Breast epithelium (tissue), 4 donors: ENCODE results near the gene SYNPO. TPM values are rescaled to one million over a fixed set of nuclear protein-coding genes. Genes with fewer than 3 reads are reported as not detected.

ENCODE experiments used
- DNase-seq, 2 donors: peaks; one replicate each; pipeline ENCODE4 v3.0.0-alpha.2; 2019; ENCODE audit warnings: low spot score in 2 of 2
- H3K27ac ChIP-seq, 2 donors: fragments of 200-600 bp; sonication (generic) in 1 of 2; one replicate each; pipeline ENCODE4 v1.5.1; 2016 to 2019; ENCODE audit warnings: mild to moderate bottlenecking in 1 of 2
- H3K27me3 ChIP-seq, 2 donors: fragments of 200-600 bp; sonication (generic) in 1 of 2; one replicate each; pipeline versions ENCODE4 v1.5.1 to v1.6.0; 2017 to 2019; ENCODE audit warnings: control low read depth in 1 of 2, mild to moderate bottlenecking in 1 of 2
- H3K36me3 ChIP-seq: fragments of 200-600 bp; one replicate; pipeline ENCODE4 v1.5.1; 2019
- H3K4me1 ChIP-seq, 2 donors: fragments of 200-600 bp; sonication (generic); one replicate each; pipeline ENCODE4 v1.5.1; 2016 to 2019; ENCODE audit warnings: control low read depth in 1 of 2
- H3K4me3 ChIP-seq, 3 donors: fragments of 200-600 bp; sonication (generic); 1 replicate in 2 of 3; 2 replicates in 1 of 3; pipeline ENCODE4 v1.5.1; 2016 to 2019; ENCODE audit warnings: mild to moderate bottlenecking in 3 of 3, moderate library complexity in 2 of 3
- H3K9me3 ChIP-seq, 2 donors: fragments of 200-600 bp; sonication (generic) in 1 of 2; one replicate each; pipeline ENCODE4 v1.5.1; 2016 to 2019; ENCODE audit warnings: control low read depth in 1 of 2
- POLR2A ChIP-seq: fragments of 450-650 bp; IDR thresholded peaks from one replicate; pipeline ENCODE4 v1.6.1; 2016; ENCODE audit warnings: antibody characterized with exemption, mild to moderate bottlenecking, moderate library complexity
- POLR2AphosphoS5 ChIP-seq, 3 donors: sonication (generic); formaldehyde crosslinking; IDR thresholded peaks; one replicate each; pipeline ENCODE4 v1.6.1; 2017; ENCODE audit warnings: antibody characterized with exemption in 3 of 3
- intact Hi-C: fragments of 100-400 bp; cut with DNase I; formaldehyde crosslinking; loops from one replicate; pipeline ENCODE4 v1.15.1; 2023; ENCODE audit warnings: low total_unique reads
- total RNA-seq, 3 donors: library from RNA; depleted of rRNA; stranded (reverse); fragments of >200 nt; gene quantifications; one replicate each; pipeline ENCODE4 v1.1.0, GENCODE V29; 2016
- TF ChIP-seq, protein P1 (sequence below), 3 donors: fragments of 450-650 bp; IDR thresholded peaks; one replicate each; pipeline ENCODE4 v1.5.1; 2016 to 2017; ENCODE audit warnings: antibody characterized with exemption in 3 of 3, mild to moderate bottlenecking in 3 of 3, moderate library complexity in 3 of 3

The SYNPO gene
- total RNA-seq, 3 donors from 2014 or later, result 6.3 to 22.4 (median 15.4) TPM

DNA sequence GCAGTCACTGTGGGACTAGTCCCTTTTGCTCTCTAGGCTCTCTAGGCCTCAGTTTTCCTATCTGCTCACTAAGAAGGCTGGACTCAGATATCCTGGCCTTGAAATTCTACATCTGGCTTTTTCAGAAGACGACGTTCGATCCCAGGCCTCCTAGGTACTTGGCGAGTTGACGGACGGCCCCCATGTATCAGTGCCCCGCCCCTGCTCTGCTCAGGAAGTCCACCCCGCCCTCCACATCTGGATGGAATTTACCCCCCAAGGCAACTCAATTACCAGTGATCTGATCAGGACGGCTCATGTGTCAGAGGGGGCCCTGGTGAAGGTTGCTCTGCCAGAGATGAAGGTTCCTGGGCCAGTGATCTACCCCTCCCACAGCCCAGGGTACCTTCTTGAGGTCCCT lies 44.1 kb upstream of the SYNPO start:
- DNase-seq, result no peak
- H3K27ac ChIP-seq, result peak overlapping the region in 1 of 2 donors; percentile 4
- TF ChIP-seq POLR2AphosphoS5 (IDR thresholded peaks at IDR 0.05) (no peak), POLR2A (no peak)
- TF ChIP-seq, protein P1, sequence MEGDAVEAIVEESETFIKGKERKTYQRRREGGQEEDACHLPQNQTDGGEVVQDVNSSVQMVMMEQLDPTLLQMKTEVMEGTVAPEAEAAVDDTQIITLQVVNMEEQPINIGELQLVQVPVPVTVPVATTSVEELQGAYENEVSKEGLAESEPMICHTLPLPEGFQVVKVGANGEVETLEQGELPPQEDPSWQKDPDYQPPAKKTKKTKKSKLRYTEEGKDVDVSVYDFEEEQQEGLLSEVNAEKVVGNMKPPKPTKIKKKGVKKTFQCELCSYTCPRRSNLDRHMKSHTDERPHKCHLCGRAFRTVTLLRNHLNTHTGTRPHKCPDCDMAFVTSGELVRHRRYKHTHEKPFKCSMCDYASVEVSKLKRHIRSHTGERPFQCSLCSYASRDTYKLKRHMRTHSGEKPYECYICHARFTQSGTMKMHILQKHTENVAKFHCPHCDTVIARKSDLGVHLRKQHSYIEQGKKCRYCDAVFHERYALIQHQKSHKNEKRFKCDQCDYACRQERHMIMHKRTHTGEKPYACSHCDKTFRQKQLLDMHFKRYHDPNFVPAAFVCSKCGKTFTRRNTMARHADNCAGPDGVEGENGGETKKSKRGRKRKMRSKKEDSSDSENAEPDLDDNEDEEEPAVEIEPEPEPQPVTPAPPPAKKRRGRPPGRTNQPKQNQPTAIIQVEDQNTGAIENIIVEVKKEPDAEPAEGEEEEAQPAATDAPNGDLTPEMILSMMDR (IDR thresholded peaks at IDR 0.05), result no peak
- no peak overlapping the region for H3K4me3 ChIP-seq
- peaks cover 5 to 6% of the 10 kb centered on the region in 2 donors for H3K4me1 ChIP-seq
- intact Hi-C loops, result loop anchor here (2.0 to 10.0 kb wide), 2 partner anchors 58 to 74 kb away; no protein-coding TSS in a partner anchor
- no peaks in the 10 kb centered on the region for H3K27me3 ChIP-seq
- no peaks in the 10 kb centered on the region for H3K9me3 ChIP-seq
- H3K36me3 ChIP-seq, result no peaks in the 10 kb centered on the region

DNA sequence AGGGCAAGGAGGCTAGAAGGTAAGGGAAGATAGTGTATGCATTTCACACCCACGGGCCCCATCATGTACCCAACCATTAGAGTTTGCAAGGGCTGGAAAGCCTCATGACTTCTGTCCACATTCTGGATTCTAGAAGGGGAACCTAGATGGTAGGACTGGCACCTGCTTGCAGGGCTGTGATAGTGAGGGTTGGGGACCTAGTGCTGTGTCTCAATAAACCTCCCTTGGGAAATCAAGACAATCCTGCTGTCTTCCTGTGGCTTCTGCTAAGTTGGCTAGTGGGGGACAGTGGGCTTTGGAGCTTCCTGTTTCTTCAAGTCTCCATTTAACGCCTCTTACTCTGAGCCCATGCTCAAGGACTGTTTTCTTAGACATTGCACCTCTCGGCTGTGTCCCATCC lies 43.6 kb upstream of the SYNPO start:
- H3K9me3 ChIP-seq, result no peaks in the 10 kb centered on the region
- intact Hi-C loops, result loop anchor here (2.0 to 10.0 kb wide), 2 partner anchors 58 to 74 kb away; no protein-coding TSS in a partner anchor
- no peaks in the 10 kb centered on the region for H3K27me3 ChIP-seq
- H3K4me1 ChIP-seq, result peaks cover 4 to 5% of the 10 kb centered on the region in 2 donors
- no peak for DNase-seq
- peak overlapping the region in 1 of 2 donors; percentile 4 for H3K27ac ChIP-seq
- no peaks in the 10 kb centered on the region for H3K36me3 ChIP-seq
- no peak overlapping the region for H3K4me3 ChIP-seq
- no peak for TF ChIP-seq POLR2A
- no peak for TF ChIP-seq POLR2AphosphoS5 (IDR thresholded peaks at IDR 0.05)
- TF ChIP-seq, protein P1 (IDR thresholded peaks at IDR 0.05), result no peak

DNA sequence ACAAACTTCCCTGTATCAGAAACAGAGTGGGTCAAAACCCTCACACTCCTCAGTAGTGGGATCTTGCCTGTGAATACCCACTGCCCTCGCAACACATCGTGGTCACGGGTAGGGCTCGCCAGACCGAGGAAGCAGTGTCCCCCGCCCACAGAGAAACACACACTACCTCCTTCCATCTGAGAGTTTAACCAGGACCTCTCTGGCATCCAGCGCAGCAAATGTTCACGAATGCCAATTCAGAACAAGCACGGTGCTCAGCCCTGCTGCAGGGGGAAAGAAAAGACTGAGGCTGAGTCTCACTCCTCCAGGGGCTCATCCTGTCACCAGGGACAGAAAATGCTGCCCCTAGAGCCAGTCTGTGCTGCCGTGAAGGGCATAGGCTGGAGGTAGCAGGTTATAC lies 42.5 kb upstream of the SYNPO start:
- Histone ChIP-seq H3K4me1 (peaks cover 4 to 9% of the 10 kb centered on the region in 2 donors), H3K36me3 (no peaks in the 10 kb centered on the region), H3K27me3 (no peaks in the 10 kb centered on the region), H3K27ac (peak overlapping the region; percentile 1 to 66), H3K4me3 (no peak overlapping the region), H3K9me3 (no peaks in the 10 kb centered on the region)
- intact Hi-C loops, result loop anchor here (10.0 kb wide), 1 partner anchor 57 kb away; no protein-coding TSS in a partner anchor
- DNase-seq, result no peak
- TF ChIP-seq, protein P1 (IDR thresholded peaks at IDR 0.05), result no peak
- TF ChIP-seq POLR2A (no peak), POLR2AphosphoS5 (IDR thresholded peaks at IDR 0.05) (no peak)

DNA sequence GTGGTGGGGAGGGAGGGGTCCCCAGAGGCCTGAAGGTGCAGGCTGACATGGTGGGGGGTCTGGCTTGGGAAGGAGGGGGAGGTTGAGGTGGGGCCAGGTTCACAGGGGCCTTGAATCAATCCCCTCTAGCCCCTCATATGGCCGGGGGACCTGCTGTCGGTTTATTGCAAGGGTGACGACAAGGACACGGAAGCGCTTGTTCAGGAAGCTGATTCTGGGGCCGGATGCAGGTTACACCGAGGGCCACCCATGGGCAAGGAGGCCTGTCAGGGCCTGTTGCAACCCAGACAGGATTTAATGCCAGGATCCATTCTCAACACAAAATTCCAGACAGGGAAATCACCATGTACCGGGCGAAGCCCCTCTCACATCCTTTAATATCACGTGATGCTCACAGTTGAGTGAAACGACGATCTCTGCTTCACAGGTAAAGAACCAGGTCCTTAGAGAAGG lies 41.6 kb upstream of the SYNPO start:
- H3K4me1 ChIP-seq, result peaks cover 4 to 9% of the 10 kb centered on the region in 2 donors
- H3K27me3 ChIP-seq, result no peaks in the 10 kb centered on the region
- H3K4me3 ChIP-seq, result no peak overlapping the region
- H3K9me3 ChIP-seq, result no peaks in the 10 kb centered on the region
- H3K36me3 ChIP-seq, result no peaks in the 10 kb centered on the region
- intact Hi-C loops, result loop anchor here (10.0 kb wide), 1 partner anchor 56 kb away; no protein-coding TSS in a partner anchor
- no peak for DNase-seq
- TF ChIP-seq POLR2AphosphoS5 (IDR thresholded peaks at IDR 0.05) (no peak), POLR2A (no peak)
- TF ChIP-seq, protein P1 (IDR thresholded peaks at IDR 0.05), result no peak
- H3K27ac ChIP-seq, result peak overlapping the region; percentile 1 to 70

DNA sequence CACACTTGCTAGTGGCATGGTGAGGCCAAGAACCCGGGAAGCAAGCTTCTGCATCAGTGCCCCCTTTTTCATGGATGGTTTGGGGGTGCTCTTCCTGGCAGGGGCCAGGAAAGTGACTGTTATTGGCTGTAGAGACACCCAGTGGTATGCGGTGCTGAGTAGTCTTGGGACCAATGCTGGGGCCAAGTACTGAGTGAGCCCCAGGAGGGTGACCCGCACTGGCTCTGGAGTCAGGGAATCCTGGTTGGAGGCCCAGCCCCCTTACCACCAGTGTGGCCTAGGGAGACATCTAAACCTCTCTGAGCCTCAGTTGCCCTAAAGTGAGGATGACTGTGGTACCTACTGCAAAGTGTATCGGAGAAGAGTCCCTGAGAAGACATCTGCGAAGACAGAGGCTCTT lies 41.2 kb upstream of the SYNPO start:
- TF ChIP-seq POLR2AphosphoS5 (IDR thresholded peaks at IDR 0.05), result no peak
- TF ChIP-seq, protein P1 (IDR thresholded peaks at IDR 0.05), result no peak
- TF ChIP-seq POLR2A, result no peak
- Histone ChIP-seq H3K27me3 (no peaks in the 10 kb centered on the region), H3K4me1 (peaks cover 4 to 9% of the 10 kb centered on the region in 2 donors), H3K27ac (peak overlapping the region in 1 of 2 donors; percentile 70), H3K9me3 (no peaks in the 10 kb centered on the region), H3K36me3 (no peaks in the 10 kb centered on the region), H3K4me3 (no peak overlapping the region)
- intact Hi-C loops, result loop anchor here (10.0 kb wide), 1 partner anchor 56 kb away; no protein-coding TSS in a partner anchor
- DNase-seq, result no peak
